Measurements from ENCODE around the gene ANKRD52. TPM values are rescaled to one million over a fixed set of nuclear protein-coding genes. Genes with fewer than 3 reads are reported as not detected.

Gene ANKRD52
- total and polyA plus RNA-seq, 2 of the 8 experiments (the other 6 are each of a cell fraction or from before 2014, with no cell fraction given): 14.0 to 36.3 TPM

DNA sequence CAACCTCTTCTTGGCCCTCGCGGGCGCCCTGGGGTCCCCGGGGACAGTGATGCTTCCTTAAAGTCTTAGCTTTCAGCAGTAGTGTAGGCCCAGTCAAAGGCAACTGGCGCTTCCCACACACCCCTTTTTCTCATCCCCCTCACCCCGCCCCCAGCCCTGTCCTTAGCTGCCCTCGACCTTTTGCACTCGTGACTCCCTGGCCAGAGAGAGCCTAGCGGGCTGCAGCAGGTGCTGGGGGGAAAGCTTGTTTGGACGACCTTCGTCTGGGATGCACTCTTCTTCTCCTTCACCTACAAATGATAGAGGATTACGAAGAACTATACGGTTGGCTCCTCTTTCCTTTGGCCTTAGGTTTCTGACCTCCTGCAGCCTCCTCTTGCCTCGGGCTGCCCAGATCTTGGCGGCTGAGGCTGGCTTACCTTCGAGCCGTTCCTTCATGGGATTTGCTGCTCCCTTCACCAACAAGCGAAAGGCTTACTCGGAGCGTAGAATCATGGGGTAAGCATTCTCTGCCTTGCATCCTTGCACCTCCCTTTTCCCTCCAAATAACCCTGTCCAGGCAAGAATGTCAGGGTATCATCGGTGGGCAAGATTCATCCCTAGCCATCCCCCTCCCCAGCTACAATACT is 9.4 kb upstream of the ANKRD52 start:
- Histone ChIP-seq H4K8ac (ENCODE audit: extremely low read depth, insufficient read depth, low read length) (peak overlapping the region; percentile 29; the same call in 1 of the 2 replicates), H4K20me1 (replicated peaks in 1 of 2; ENCODE audit: control insufficient read depth in 1 of 2, insufficient read depth in 2 of 2, low read length in 2 of 2) (peaks cover 0 to 2% of the 10 kb centered on the region in 2 experiments), H3K4me3 (ENCODE audit: extremely low read depth in 1 of 4, insufficient read depth in 2 of 4, low read depth in 3 of 4, low read length in 4 of 4) (peak overlapping the region; percentile 82 to 88 (median 87)), H3K9ac (replicated peaks in 1 of 4; ENCODE audit: extremely low read depth in 1 of 4, low read depth in 3 of 4, low read length in 3 of 4) (peak overlapping the region in 2 of 4 experiments; percentile 13 to 84; a peak in 4 of 7 replicates), H3K23ac (ENCODE audit: insufficient read length) (no peak overlapping the region), H3K4me1 (replicated peaks in 1 of 4; ENCODE audit: control insufficient read depth in 3 of 4, insufficient read depth in 4 of 4, low read length in 3 of 4) (peaks cover 0 to 9% (median 3%) of the 10 kb centered on the region in 4 experiments; a peak in 4 of 7 replicates), H3K79me1 (ENCODE audit: low read depth, low read length) (no peaks in the 10 kb centered on the region), H4K5ac (ENCODE audit: insufficient read length, low read depth, low read length) (no peak overlapping the region), H2BK12ac (ENCODE audit: low read depth, low read length) (no peak overlapping the region; the same call in 1 of the 2 replicates), H2BK120ac (replicated peaks; ENCODE audit: low read depth, low read length) (no peak overlapping the region), H2BK15ac (ENCODE audit: low read length) (no peak overlapping the region), H3K36me3 (ENCODE audit: control insufficient read depth in 2 of 4, insufficient read depth in 4 of 4, low read length in 3 of 4) (peaks cover 0 to 26% (median 4%) of the 10 kb centered on the region in 4 experiments; a peak in 3 of 8 replicates), H2BK20ac (ENCODE audit: low read length) (no peak overlapping the region), H3K27me3 (replicated peaks in 1 of 4; ENCODE audit: control insufficient read depth in 3 of 4, extremely low read depth in 1 of 4, insufficient read depth in 3 of 4, low read length in 3 of 4) (no peaks in the 10 kb centered on the region), H3K27ac (ENCODE audit: low read depth, low read length) (no peak overlapping the region), H4K91ac (replicated peaks; ENCODE audit: insufficient read length, low read length) (no peak overlapping the region), H3K9me3 (ENCODE audit: insufficient read depth in 2 of 2, low read depth in 1 of 2, low read length in 1 of 2) (no peaks in the 10 kb centered on the region), H3K23me2 (ENCODE audit: low read depth, low read length) (peaks cover 7% of the 10 kb centered on the region; the same call in 1 of the 2 replicates), H3K56ac (replicated peaks; ENCODE audit: insufficient read length, low read depth, low read length) (no peak overlapping the region), H3K4ac (replicated peaks; ENCODE audit: insufficient read length, low read depth, low read length) (no peak overlapping the region), H3K79me2 (ENCODE audit: control insufficient read depth in 1 of 2, insufficient read depth in 2 of 2, low read length in 2 of 2) (no peaks in the 10 kb centered on the region), H3K14ac (ENCODE audit: insufficient read length) (no peak overlapping the region), H3K4me2 (ENCODE audit: insufficient read depth in 1 of 2, low read depth in 2 of 2, low read length in 2 of 2) (peak overlapping the region; percentile 83 to 86), H2BK5ac (ENCODE audit: low read depth, low read length) (no peak overlapping the region), H2AFZ (ENCODE audit: low read length) (peak overlapping the region; percentile 72; the same call in 1 of the 2 replicates), H3K18ac (ENCODE audit: extremely low read depth, low read length) (no peak overlapping the region), H2AK5ac (ENCODE audit: low read depth, low read length) (no peak overlapping the region; the same call in 1 of the 2 replicates)
- CTCF ChIA-PET (ENCODE audit: partially characterized antibody): interaction anchor here (0.5 to 4.5 kb wide), 22 partner anchors 8 to 387 kb away, joined by 3 to 26 read pairs (median 4); partner anchors contain the start of genes ANKRD52 and RNF41
- POLR2A ChIA-PET (ENCODE audit: partially characterized antibody): interaction anchor here (0.6 to 2.8 kb wide), 31 partner anchors 9 to 150 kb away, joined by 3 to 24 read pairs (median 4); partner anchors contain the start of genes ANKRD52, CS, MYL6 and RNF41
- TF ChIP-seq, protein P1, sequence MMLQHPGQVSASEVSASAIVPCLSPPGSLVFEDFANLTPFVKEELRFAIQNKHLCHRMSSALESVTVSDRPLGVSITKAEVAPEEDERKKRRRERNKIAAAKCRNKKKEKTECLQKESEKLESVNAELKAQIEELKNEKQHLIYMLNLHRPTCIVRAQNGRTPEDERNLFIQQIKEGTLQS (IDR thresholded peaks at IDR 0.05; ENCODE audit: insufficient read depth, low read depth, low read length): no peak
- no peak for TF ChIP-seq PHF8 (conservative IDR thresholded peaks at IDR 0.05; ENCODE audit: low read depth, low read length)
- TF ChIP-seq, protein P2, sequence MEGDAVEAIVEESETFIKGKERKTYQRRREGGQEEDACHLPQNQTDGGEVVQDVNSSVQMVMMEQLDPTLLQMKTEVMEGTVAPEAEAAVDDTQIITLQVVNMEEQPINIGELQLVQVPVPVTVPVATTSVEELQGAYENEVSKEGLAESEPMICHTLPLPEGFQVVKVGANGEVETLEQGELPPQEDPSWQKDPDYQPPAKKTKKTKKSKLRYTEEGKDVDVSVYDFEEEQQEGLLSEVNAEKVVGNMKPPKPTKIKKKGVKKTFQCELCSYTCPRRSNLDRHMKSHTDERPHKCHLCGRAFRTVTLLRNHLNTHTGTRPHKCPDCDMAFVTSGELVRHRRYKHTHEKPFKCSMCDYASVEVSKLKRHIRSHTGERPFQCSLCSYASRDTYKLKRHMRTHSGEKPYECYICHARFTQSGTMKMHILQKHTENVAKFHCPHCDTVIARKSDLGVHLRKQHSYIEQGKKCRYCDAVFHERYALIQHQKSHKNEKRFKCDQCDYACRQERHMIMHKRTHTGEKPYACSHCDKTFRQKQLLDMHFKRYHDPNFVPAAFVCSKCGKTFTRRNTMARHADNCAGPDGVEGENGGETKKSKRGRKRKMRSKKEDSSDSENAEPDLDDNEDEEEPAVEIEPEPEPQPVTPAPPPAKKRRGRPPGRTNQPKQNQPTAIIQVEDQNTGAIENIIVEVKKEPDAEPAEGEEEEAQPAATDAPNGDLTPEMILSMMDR (IDR thresholded peaks at IDR 0.05; ENCODE audit: control extremely low read depth in 1 of 3, insufficient read depth in 1 of 3, low read depth in 1 of 3, low read length in 3 of 3): no peak
- no peak for TF ChIP-seq BCL11A (IDR thresholded peaks at IDR 0.05; ENCODE audit: low read depth in 2 of 2, low read length in 2 of 2)
- TF ChIP-seq CHD1 (IDR thresholded peaks at IDR 0.05; ENCODE audit: low read depth, low read length): no peak
- TF ChIP-seq RXRA (IDR thresholded peaks at IDR 0.05; ENCODE audit: insufficient read depth, low read depth, low read length): no peak
- no peak for FAIRE-seq
- WGBS, 2 experiments (ENCODE audit: extremely low coverage in 1 of 2, insufficient coverage in 1 of 2, insufficient read length in 1 of 2, insufficient replicate concordance in 2 of 2, low coverage in 1 of 2, low lambda C conversion rate in 2 of 2, missing lambda C conversion rate in 1 of 2): 33% methylated on average over 21 of the region's 21 CpGs; no CpG with 5 or more reads in 1 of the 2 experiments
- DNase-seq (ENCODE audit: low read depth in 1 of 2, low spot score in 2 of 2): no peak

Measured in H1 (cell line).